Renal cortical epithelial cell (primary cell): ENCODE measurements around the gene ZNF581. TPM values are rescaled to one million over a fixed set of nuclear protein-coding genes. Genes with fewer than 3 reads are reported as not detected.

Experiments used
- DNase-seq: peaks from one replicate; pipeline ENCODE4 v3.0.0-alpha.2; 2011; ENCODE audit warnings: low read depth
- total RNA-seq: library from RNA; depleted of rRNA; stranded (reverse); fragments of >200 nt; gene quantifications from 2 replicates; pipeline ENCODE4 v1.2.3, GENCODE V29; 2014

Gene ZNF581
- total RNA-seq, 1 donor from 2014 or later: 17.3 TPM

GRCh38 chr19:55626350-55626749 is 17.1 kb upstream of the ZNF581 start:
- DNase-seq: no peak

GRCh38 chr19:55632463-55632834 is 11.0 kb upstream of the ZNF581 start:
- peak; percentile 96 for DNase-seq

- DNase-seq: no peak
Observed at GRCh38 chr19:55633861-55634260, 9.6 kb upstream of the ZNF581 start.

GRCh38 chr19:55635334-55635717 is 8.1 kb upstream of the ZNF581 start:
- DNase-seq: no peak

- no peak for DNase-seq
Observed at GRCh38 chr19:55635856-55636440, 7.5 kb upstream of the ZNF581 start.

GRCh38 chr19:55636723-55637122 is 6.7 kb upstream of the ZNF581 start:
- no peak for DNase-seq

GRCh38 chr19:55637534-55637933 is 5.9 kb upstream of the ZNF581 start:
- DNase-seq: no peak

- DNase-seq: no peak
Observed at GRCh38 chr19:55638864-55639359, 4.5 kb upstream of the ZNF581 start.

GRCh38 chr19:55640043-55640576 is 3.3 kb upstream of the ZNF581 start:
- peak; percentile 38 for DNase-seq

- DNase-seq: peak; percentile 65
Observed at GRCh38 chr19:55640577-55641425, 2.6 kb upstream of the ZNF581 start, which contains the start of gene ZNF580. TSS of gene ZNF580 (plus strand) at chr19:55641002. CDS start at chr19:55642509, 1,507 bp downstream.

- no peak for DNase-seq
Observed at GRCh38 chr19:55641426-55642152, 1.9 kb upstream of the ZNF581 start.

GRCh38 chr19:55642153-55643002 is 1.1 kb upstream of the ZNF581 start:
- no peak for DNase-seq

GRCh38 chr19:55643887-55644176 is 383 bp downstream of the ZNF581 start:
- DNase-seq: no peak

GRCh38 chr19:55644191-55644833 is 863 bp downstream of the ZNF581 start:
- no peak for DNase-seq

GRCh38 chr19:55644842-55645511 is 1.5 kb downstream of the ZNF581 start:
- DNase-seq: no peak

- DNase-seq: no peak
Observed at GRCh38 chr19:55645512-55645881, 2.0 kb downstream of the ZNF581 start.

- DNase-seq: no peak
Observed at GRCh38 chr19:55646889-55647731, 3.7 kb downstream of the ZNF581 start.

- DNase-seq: no peak
Observed at GRCh38 chr19:55647732-55648584, 4.5 kb downstream of the ZNF581 start, which contains the start of gene CCDC106. TSS of gene CCDC106 (plus strand) at chr19:55648212. CDS start at chr19:55649047, 835 bp downstream.
